Measurements from ENCODE around the gene PREB.
"Not testable (repeated sequence)": the region's sequence is repeated elsewhere in the genome, so short reads cannot be mapped to it uniquely, and the experiment has no call there.

PREB gene

DNA sequence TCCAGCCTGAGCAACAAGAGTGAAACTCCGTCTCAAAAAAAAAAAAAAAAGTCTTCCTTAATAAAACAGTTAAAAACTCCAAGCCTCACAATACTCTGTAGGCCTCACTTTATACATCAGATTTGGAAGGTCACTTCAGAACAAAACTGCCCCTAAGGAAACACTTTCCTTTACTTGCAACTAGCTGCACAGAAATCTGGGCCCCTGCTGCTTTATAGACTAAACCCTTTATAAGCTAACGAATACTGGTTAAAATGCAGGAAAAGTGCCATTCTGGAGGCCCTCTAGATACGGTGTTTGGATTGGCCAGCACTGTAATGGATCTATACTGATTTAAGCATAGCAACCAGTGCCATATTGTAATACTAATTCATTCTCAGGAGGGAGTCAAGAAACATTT is 9.3 kb downstream of the PREB start:
- DNase-seq = no peak

DNA sequence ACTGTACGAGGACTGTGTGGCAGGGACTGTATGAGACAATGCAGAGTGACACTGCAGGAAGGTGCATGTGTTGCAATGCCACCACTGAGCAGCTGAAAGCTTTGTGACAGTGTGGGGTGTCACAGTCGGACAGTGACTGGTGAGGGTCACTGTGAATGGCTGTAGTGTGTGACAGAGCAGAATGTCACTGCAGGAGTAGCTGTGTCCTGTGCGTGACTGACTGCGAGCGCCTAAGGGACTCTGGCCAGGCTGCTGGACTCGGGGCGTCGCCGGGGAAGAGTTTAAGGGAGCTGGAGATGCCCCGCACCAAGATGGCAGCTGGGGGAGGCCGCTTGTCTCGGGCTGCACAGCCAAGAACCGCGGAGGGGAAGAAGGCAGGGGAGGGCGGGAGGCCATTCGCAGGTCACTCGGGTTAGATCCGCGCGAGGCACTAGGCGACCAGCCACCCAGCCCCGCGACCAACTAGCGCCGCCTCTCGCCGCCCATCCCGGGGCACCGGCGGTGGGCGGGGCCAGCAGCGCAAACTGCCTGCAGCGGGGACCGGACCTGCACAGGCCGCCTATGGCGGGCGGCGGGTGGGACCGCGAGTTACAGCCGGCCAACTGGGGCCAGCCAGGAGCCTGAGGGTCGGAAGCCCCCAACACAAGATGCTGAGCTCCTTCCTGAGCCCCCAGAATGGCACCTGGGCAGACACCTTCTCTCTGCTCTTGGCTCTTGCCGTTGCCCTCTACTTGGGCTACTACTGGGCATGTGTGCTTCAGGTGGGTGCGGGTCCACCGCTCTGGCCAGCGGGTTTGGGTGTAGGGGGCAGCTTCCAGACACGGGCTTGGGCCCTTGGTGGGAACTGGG is 10.9 kb downstream of the PREB start, which contains the start of gene ABHD1:
ABHD1 (plus strand) TSS at position 514 of the 849 bp plus-strand sequence; CDS start at position 648, 134 bp downstream.
- DNase-seq = peak; percentile 33 to 36

- DNase-seq = no peak
These were observed 11.6 kb downstream of the PREB start for GRCh38 chr2:27122791-27123190.

- no peak for DNase-seq
These were observed 12.5 kb downstream of the PREB start for GRCh38 chr2:27121906-27122305.

GRCh38 chr2:27119330-27119670 is 15.1 kb downstream of the PREB start:
- not testable (repeated sequence) for DNase-seq

DNA sequence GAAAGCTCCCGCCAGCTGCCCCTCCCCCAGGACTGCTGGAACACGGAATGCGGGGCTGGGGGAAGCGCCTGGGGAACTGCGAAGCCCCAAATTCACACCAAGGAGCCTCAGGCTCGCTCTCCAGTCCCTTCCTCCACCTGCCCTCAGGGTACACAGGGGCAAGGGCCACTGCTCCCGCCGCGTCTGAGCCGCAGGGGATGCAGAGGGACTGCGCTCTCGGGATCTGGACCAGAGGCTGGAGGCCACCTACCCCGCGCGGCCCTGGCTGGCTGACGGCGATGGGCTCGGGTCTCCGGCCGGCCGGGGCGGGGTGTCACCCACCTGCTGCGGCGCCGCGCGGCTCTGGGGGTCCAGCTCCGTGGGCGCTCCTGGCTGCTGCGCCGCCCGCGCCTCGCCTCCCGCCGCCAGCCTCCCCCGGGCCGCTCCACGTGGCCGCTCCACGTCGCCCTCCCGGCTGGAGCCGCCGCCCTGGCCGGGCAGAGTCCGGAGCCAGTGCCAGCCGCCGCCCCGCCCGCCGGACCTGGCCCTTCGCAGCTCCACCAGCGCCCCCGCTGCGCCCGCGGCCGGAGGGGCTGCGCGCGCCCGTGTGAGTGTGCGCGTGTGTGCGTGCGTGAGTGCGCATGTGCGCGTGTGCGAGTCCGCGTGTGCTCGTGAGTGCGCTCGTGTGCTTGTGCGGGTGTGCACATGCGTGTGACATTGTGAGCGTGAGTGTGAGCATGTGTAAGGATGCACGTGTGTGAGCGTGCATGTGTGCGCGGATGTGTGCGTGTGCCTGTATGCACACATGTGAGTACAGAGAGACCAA is 15.7 kb downstream of the PREB start, which contains the start of gene CGREF1:
CGREF1 (minus strand) TSS at position 604 of the 805 bp plus-strand sequence. CDS start 14,762 bp downstream, outside the sequence.
- DNase-seq = no peak

- DNase-seq = no peak
These were observed 16.4 kb downstream of the PREB start for GRCh38 chr2:27117995-27118524.

DNA sequence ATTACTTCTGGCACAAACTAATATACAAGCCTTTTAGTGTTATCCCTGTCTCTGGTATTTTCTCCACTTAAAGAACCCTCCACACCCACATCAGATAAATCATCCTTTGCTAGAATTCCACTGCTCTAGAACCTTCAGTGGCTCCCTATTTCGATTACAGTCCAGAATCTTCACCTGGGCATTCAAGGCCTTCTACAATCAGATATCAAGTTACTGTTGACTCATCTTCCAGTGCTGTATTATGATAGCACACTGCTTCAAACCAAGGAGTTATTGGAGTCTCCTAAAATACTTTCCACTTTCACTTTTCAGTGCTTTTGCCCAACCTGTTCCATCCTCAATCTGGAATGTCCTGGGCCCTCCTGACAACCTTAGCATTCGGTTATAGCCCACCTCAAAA is 18.9 kb downstream of the PREB start:
- no peak for DNase-seq

GRCh38 chr2:27111392-27112078 is 22.9 kb downstream of the PREB start:
- DNase-seq = not testable (repeated sequence)

GRCh38 chr2:27110603-27111352 is 23.7 kb downstream of the PREB start:
- not testable (repeated sequence) for DNase-seq

- DNase-seq = no peak
These were observed 25.4 kb downstream of the PREB start for GRCh38 chr2:27109083-27109482.

- DNase-seq = no peak
These were observed 26.2 kb downstream of the PREB start for GRCh38 chr2:27108221-27108620.

DNA sequence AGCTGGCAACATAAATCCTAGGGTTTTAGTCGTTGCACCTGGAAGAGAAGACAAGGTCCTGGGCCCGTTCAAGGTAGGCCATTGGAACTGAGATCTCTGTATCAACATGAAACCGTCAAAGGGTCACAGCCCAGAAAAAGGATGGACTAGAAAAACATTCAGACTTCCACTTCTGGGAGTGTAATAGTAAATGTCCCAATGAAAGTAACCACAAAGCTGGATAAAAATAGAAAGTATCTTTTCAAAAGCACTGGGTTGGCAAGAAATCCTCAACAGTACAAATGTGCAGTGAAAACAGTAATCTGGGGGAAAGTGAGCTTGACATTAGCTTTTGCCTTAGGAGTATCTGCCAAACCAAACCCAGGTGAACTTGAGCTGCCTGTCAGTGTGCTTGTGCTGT is 28.5 kb downstream of the PREB start:
- no peak for DNase-seq

DNA sequence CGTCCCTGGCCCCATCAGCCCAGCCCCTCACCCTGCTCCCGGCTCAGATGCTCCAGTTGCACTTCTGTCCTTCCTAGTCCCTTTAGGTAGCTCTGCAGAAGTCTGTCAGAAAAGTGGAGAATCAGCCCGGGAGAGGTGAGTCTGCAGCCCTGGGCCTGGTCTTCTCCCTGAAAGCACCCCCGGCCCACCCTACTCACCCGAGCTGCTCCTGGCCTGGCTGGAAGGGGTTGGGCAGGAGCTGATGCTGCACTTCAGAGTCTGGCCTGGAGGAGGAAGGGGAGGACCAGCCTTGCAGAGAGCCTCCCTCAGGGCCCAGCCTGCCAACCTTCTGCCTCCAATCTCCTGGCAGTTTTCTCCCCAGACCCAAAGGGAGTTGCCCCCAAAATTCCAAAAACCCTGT is 32.1 kb downstream of the PREB start:
- DNase-seq = no peak

- DNase-seq = no peak
These were observed 34.4 kb downstream of the PREB start for GRCh38 chr2:27100036-27100435.

DNA sequence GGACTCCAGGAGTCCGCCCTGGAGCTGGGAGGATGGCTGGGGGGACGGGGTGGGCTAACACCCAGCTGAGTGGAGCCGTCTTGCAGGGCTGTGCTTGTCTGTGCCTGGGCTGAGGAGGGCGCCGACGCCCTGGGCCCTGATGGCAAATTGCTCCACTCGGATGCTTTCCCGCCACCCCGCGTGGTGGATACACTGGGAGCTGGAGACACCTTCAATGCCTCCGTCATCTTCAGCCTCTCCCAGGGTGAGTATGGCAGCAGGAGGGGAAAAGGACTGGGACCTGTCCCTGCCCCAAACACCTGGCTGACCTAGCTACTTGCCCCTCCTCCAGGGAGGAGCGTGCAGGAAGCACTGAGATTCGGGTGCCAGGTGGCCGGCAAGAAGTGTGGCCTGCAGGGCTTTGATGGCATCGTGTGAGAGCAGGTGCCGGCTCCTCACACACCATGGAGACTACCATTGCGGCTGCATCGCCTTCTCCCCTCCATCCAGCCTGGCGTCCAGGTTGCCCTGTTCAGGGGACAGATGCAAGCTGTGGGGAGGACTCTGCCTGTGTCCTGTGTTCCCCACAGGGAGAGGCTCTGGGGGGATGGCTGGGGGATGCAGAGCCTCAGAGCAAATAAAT is 35.0 kb downstream of the PREB start:
- no peak for DNase-seq

DNA sequence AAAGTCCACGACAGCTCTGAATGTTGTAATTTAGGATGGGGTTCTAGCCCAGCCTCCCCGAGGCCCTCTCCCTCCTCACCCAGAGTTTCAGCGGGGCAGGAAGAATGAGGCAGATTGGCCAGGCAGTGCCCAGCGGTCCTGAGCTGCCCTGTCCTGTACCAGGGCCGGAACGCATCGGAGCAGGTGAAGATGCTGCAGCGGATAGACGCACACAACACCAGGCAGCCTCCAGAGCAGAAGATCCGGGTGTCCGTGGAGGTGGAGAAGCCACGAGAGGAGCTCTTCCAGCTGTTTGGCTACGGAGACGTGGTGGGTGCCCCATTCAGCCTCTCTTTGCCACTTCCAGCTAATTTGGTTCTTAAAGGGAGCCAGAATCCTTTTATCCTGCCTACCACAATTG is 37.1 kb downstream of the PREB start:
- DNase-seq = no peak

GRCh38 chr2:27096748-27097297 is 37.6 kb downstream of the PREB start:
- DNase-seq = no peak

DNA sequence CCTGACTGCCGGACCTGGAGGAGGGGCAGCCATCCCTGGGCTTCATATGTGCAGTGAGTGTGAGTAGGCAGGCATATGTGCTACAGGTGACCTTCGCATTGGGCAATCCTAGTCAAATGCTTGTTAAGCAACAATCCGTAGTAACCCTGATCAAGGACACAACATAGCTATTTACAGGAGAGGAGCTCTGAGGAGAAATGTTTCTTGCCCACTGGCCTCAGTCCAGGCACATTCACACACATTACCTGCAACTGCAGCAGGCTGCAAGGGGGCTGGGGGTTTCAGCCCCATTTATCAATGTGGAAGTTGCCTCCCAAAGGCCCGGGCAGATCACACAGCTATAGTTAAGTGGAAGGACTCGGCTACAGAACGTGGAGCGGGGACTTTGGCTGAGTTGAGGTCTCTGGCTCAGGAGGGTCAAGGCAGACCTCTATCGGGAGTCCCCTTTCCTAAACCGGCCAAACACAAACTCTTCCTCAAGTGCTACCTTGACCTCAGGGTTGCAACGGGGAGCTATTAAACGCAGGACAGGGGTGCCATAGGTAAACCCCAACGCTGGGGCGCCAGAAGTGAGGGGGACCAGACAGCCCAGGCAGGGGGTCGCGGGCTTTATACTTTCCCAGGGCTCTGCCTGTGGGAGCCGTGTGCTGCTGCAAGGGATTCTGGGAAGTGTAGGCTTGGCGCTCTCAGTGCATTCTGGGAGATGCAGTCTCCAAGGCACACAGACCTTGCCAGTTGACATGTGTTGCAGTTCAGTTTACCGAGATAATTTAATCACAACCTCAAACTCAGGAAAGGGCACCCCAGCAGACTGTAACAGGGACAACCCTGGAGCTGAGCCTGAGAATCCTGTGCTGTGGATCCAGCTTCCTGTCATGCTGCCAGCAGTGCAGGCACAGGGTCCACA is 38.4 kb downstream of the PREB start:
- DNase-seq = peak in 1 of 2 experiments; percentile 31

- DNase-seq = no peak
These were observed 39.0 kb downstream of the PREB start for GRCh38 chr2:27095427-27095744.

All from activated CD4-positive, alpha-beta T cell treated with anti-CD3 and anti-CD28 coated beads, Interleukin-2, amount 50 U/mL, for 4 hours (primary cell).